GM18502 (cell line): ENCODE measurements around the gene SYT11.

Experiments used
- ATAC-seq: cut with Tn5 transposase; IDR thresholded peaks from one replicate; pipeline ENCODE4 v1.9.1; 2021; ENCODE audit warnings: mild to moderate bottlenecking; ENCODE audit not compliant: unreplicated experiment, poor library complexity

SYT11 gene

GRCh38 chr1:155859881-155860871 is 809 bp downstream of the SYT11 start:
- ATAC-seq = peak; percentile 32

GRCh38 chr1:155860970-155861510 is 1.7 kb downstream of the SYT11 start:
- ATAC-seq = no peak

GRCh38 chr1:155861896-155862295 is 2.5 kb downstream of the SYT11 start:
- no peak for ATAC-seq

GRCh38 chr1:155864393-155864792 is 5.0 kb downstream of the SYT11 start:
- ATAC-seq = no peak

GRCh38 chr1:155867766-155868165 is 8.4 kb downstream of the SYT11 start:
- ATAC-seq = no peak

- ATAC-seq = no peak
Observed at GRCh38 chr1:155871390-155871789, 12.0 kb downstream of the SYT11 start.

- ATAC-seq = no peak
Observed at GRCh38 chr1:155872527-155872926, 13.2 kb downstream of the SYT11 start.

- ATAC-seq = no peak
Observed at GRCh38 chr1:155873860-155874259, 14.5 kb downstream of the SYT11 start.

- ATAC-seq = no peak
Observed at GRCh38 chr1:155877945-155878344, 18.6 kb downstream of the SYT11 start.

GRCh38 chr1:155880251-155880650 is 20.9 kb downstream of the SYT11 start:
- no peak for ATAC-seq

- ATAC-seq = no peak
Observed at GRCh38 chr1:155880950-155881349, 21.6 kb downstream of the SYT11 start.

- ATAC-seq = no peak
Observed at GRCh38 chr1:155882235-155882634, 22.9 kb downstream of the SYT11 start.

- ATAC-seq = no peak
Observed at GRCh38 chr1:155882766-155883165, 23.4 kb downstream of the SYT11 start.

GRCh38 chr1:155884031-155884960 is 24.9 kb downstream of the SYT11 start:
- ATAC-seq = no peak

GRCh38 chr1:155884982-155885381 is 25.6 kb downstream of the SYT11 start:
- ATAC-seq = no peak

- no peak for ATAC-seq
Observed at GRCh38 chr1:155888481-155888880, 29.1 kb downstream of the SYT11 start.

GRCh38 chr1:155889566-155889965 is 30.2 kb downstream of the SYT11 start:
- ATAC-seq = no peak

- no peak for ATAC-seq
Observed at GRCh38 chr1:155890251-155890650, 30.9 kb downstream of the SYT11 start.

GRCh38 chr1:155892796-155893195 is 33.4 kb downstream of the SYT11 start:
- no peak for ATAC-seq

- ATAC-seq = no peak
Observed at GRCh38 chr1:155893389-155894142, 34.2 kb downstream of the SYT11 start.
